Muscle of arm (tissue), 12 donors: Measurements from ENCODE around the gene TMEM255A. TPM values are rescaled to one million over a fixed set of nuclear protein-coding genes. Genes with fewer than 3 reads are reported as not detected.

ENCODE experiments used
- polyA plus RNA-seq, 12 donors: library from polyadenylated mRNA; unstranded; fragments of 120-200 nt; gene quantifications; one replicate each; pipeline ENCODE4 v1.2.1, GENCODE V29; 2013; ENCODE audit not compliant: insufficient read length in 12 of 12

The TMEM255A gene
- polyA plus RNA-seq, 12 donors, result 6.7 to 22.3 (median 12.1) TPM; not detected in 1

Other genes with a start within 250 kb of the TMEM255A start
- gene RHOXF2B, start 233.8 kb downstream of the TMEM255A start, polyA plus RNA-seq, result under 1 TPM in 3 of 12 donors, not detected in 9; 0.08 to 0.09 (median 0.08) TPM
- under 1 TPM in 3 of 12 donors, not detected in 9; 0.59 to 0.89 (median 0.80) TPM for gene RHOXF1, start 195.5 kb downstream of the TMEM255A start, polyA plus RNA-seq
- under 1 TPM in 2 of 12 donors, not detected in 10; 0.05 to 0.07 TPM for gene RHOXF2, start 152.8 kb downstream of the TMEM255A start, polyA plus RNA-seq
- gene ZBTB33, start 60.6 kb downstream of the TMEM255A start, polyA plus RNA-seq, result 10 to 100 TPM in 11 of 12 donors, not detected in 1; 13.9 to 22.8 (median 18.3) TPM
- 100 to 1,000 TPM in 11 of 12 donors, not detected in 1; 108 to 436 (median 313) TPM for gene ATP1B4, start 50.6 kb upstream of the TMEM255A start, polyA plus RNA-seq
- gene LAMP2, start 157.8 kb upstream of the TMEM255A start, polyA plus RNA-seq, result 100 to 1,000 TPM in 10 of 12 donors, 10 to 100 TPM in 1, not detected in 1; 77.7 to 171 (median 147) TPM
- gene CUL4B, start 249.5 kb upstream of the TMEM255A start, polyA plus RNA-seq, result 100 to 1,000 TPM in 1 of 12 donors, 10 to 100 TPM in 11; 24.8 to 114 (median 34.8) TPM